ENCODE data around the gene ATP1A1.

Gene ATP1A1

GRCh38 chr1:116373431-116374352, 648 bp downstream of the ATP1A1 start:
- Histone ChIP-seq H3K27me3 (replicated peaks; ENCODE audit: control insufficient read depth, insufficient read depth, low read length) (no peaks in the 10 kb centered on the region), H3K9ac (ENCODE audit: low read length) (peak overlapping the region; percentile 92), H3K9me3 (ENCODE audit: control insufficient read depth, low read length) (no peaks in the 10 kb centered on the region), H3K4me1 (ENCODE audit: control insufficient read depth, insufficient read depth, low read length) (peaks cover 48% of the 10 kb centered on the region), H3K4me3 (ENCODE audit: low read length) (peak overlapping the region; percentile 92), H3K36me3 (ENCODE audit: control insufficient read depth, insufficient read depth, low read length, severe bottlenecking) (no peaks in the 10 kb centered on the region)
- peak; percentile 69 for DNase-seq (ENCODE audit: low read depth)

- Histone ChIP-seq H3K4me3 (ENCODE audit: low read length) (peak overlapping the region; percentile 92), H3K4me1 (ENCODE audit: control insufficient read depth, insufficient read depth, low read length) (peaks cover 56% of the 10 kb centered on the region), H3K9me3 (ENCODE audit: control insufficient read depth, low read length) (no peaks in the 10 kb centered on the region), H3K36me3 (ENCODE audit: control insufficient read depth, insufficient read depth, low read length, severe bottlenecking) (no peaks in the 10 kb centered on the region), H3K27me3 (replicated peaks; ENCODE audit: control insufficient read depth, insufficient read depth, low read length) (no peaks in the 10 kb centered on the region), H3K9ac (ENCODE audit: low read length) (peak overlapping the region; percentile 92)
- DNase-seq (ENCODE audit: low read depth) = peak; percentile 40
Observed at GRCh38 chr1:116374353-116375147, 1.5 kb downstream of the ATP1A1 start.

- Histone ChIP-seq H3K4me3 (ENCODE audit: low read length) (peak overlapping the region; percentile 92), H3K4me1 (ENCODE audit: control insufficient read depth, insufficient read depth, low read length) (peaks cover 59% of the 10 kb centered on the region), H3K36me3 (ENCODE audit: control insufficient read depth, insufficient read depth, low read length, severe bottlenecking) (no peaks in the 10 kb centered on the region), H3K27me3 (replicated peaks; ENCODE audit: control insufficient read depth, insufficient read depth, low read length) (no peaks in the 10 kb centered on the region), H3K9me3 (ENCODE audit: control insufficient read depth, low read length) (no peaks in the 10 kb centered on the region), H3K9ac (ENCODE audit: low read length) (peak overlapping the region; percentile 92)
- peak; percentile 64 for DNase-seq (ENCODE audit: low read depth)
Observed at GRCh38 chr1:116375148-116375886, 2.3 kb downstream of the ATP1A1 start.

- Histone ChIP-seq H3K9ac (ENCODE audit: low read length) (peak overlapping the region; percentile 92), H3K9me3 (ENCODE audit: control insufficient read depth, low read length) (no peaks in the 10 kb centered on the region), H3K4me3 (ENCODE audit: low read length) (peak overlapping the region; percentile 92), H3K36me3 (ENCODE audit: control insufficient read depth, insufficient read depth, low read length, severe bottlenecking) (no peaks in the 10 kb centered on the region), H3K27me3 (replicated peaks; ENCODE audit: control insufficient read depth, insufficient read depth, low read length) (no peaks in the 10 kb centered on the region), H3K4me1 (ENCODE audit: control insufficient read depth, insufficient read depth, low read length) (peaks cover 65% of the 10 kb centered on the region)
- peak; percentile 80 for DNase-seq (ENCODE audit: low read depth)
Observed at GRCh38 chr1:116375887-116376728, 3.1 kb downstream of the ATP1A1 start.

- peaks cover 68% of the 10 kb centered on the region for H3K4me1 ChIP-seq (ENCODE audit: control insufficient read depth, insufficient read depth, low read length)
Observed at GRCh38 chr1:116376729-116377086, 3.7 kb downstream of the ATP1A1 start.

GRCh38 chr1:116377541-116378529, 4.8 kb downstream of the ATP1A1 start:
- Histone ChIP-seq H3K4me1 (ENCODE audit: control insufficient read depth, insufficient read depth, low read length) (peaks cover 80% of the 10 kb centered on the region), H3K9ac (ENCODE audit: low read length) (peak overlapping the region; percentile 92), H3K36me3 (ENCODE audit: control insufficient read depth, insufficient read depth, low read length, severe bottlenecking) (no peaks in the 10 kb centered on the region), H3K4me3 (ENCODE audit: low read length) (peak overlapping the region; percentile 92), H3K27me3 (replicated peaks; ENCODE audit: control insufficient read depth, insufficient read depth, low read length) (no peaks in the 10 kb centered on the region), H3K9me3 (ENCODE audit: control insufficient read depth, low read length) (no peaks in the 10 kb centered on the region)
- peak; percentile 93 for DNase-seq (ENCODE audit: low read depth)

More at GRCh38 chr1:116376729-116377086, 3.7 kb downstream of the ATP1A1 start:
- H3K9ac ChIP-seq (ENCODE audit: low read length) = peak overlapping the region; percentile 92
- no peaks in the 10 kb centered on the region for H3K36me3 ChIP-seq (ENCODE audit: control insufficient read depth, insufficient read depth, low read length, severe bottlenecking)
- peak; percentile 59 for DNase-seq (ENCODE audit: low read depth)
- no peaks in the 10 kb centered on the region for H3K9me3 ChIP-seq (ENCODE audit: control insufficient read depth, low read length)
- peak overlapping the region; percentile 92 for H3K4me3 ChIP-seq (ENCODE audit: low read length)
- no peaks in the 10 kb centered on the region for H3K27me3 ChIP-seq (replicated peaks; ENCODE audit: control insufficient read depth, insufficient read depth, low read length)

- peak; percentile 42 for DNase-seq (ENCODE audit: low read depth)
- Histone ChIP-seq H3K4me3 (ENCODE audit: low read length) (peak overlapping the region; percentile 92), H3K9me3 (ENCODE audit: control insufficient read depth, low read length) (no peaks in the 10 kb centered on the region), H3K9ac (ENCODE audit: low read length) (peak overlapping the region; percentile 92), H3K27me3 (replicated peaks; ENCODE audit: control insufficient read depth, insufficient read depth, low read length) (no peaks in the 10 kb centered on the region), H3K4me1 (ENCODE audit: control insufficient read depth, insufficient read depth, low read length) (peaks cover 79% of the 10 kb centered on the region), H3K36me3 (ENCODE audit: control insufficient read depth, insufficient read depth, low read length, severe bottlenecking) (peaks cover 3% of the 10 kb centered on the region)
Observed at GRCh38 chr1:116379057-116379630, 6.1 kb downstream of the ATP1A1 start.

GRCh38 chr1:116379674-116380498, 6.8 kb downstream of the ATP1A1 start:
- DNase-seq (ENCODE audit: low read depth) = no peak
- H3K4me1 ChIP-seq (ENCODE audit: control insufficient read depth, insufficient read depth, low read length) = peaks cover 72% of the 10 kb centered on the region
- H3K9me3 ChIP-seq (ENCODE audit: control insufficient read depth, low read length) = no peaks in the 10 kb centered on the region
- no peak overlapping the region for H3K9ac ChIP-seq (ENCODE audit: low read length)
- peaks cover 11% of the 10 kb centered on the region for H3K36me3 ChIP-seq (ENCODE audit: control insufficient read depth, insufficient read depth, low read length, severe bottlenecking)
- peak overlapping the region; percentile 2 for H3K4me3 ChIP-seq (ENCODE audit: low read length)
- H3K27me3 ChIP-seq (replicated peaks; ENCODE audit: control insufficient read depth, insufficient read depth, low read length) = no peaks in the 10 kb centered on the region

Measured in adipocyte (in vitro differentiated cells).